Measurements from ENCODE around the gene BABAM2.

DNA sequence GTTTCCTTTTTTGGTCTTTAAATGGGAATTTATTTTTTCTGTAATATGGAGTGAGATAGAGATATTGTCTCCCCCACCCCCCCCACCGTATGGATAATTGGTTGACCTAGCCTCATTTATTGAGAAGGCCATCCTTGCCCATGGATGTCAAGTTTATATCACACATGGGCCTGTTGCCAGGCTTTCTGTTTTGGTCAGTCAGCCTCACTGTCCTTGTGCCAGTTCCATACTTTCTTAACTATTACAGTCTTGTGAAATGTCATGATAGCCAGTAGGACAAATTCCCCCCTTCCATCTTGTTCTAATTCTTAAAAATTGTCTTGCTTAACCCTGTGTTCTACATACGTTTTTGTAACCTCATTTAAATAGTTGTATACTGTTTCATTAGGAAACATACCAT is 12.5 kb downstream of the BABAM2 start:
- TF ChIP-seq CTCF (IDR thresholded peaks at IDR 0.05; ENCODE audit: insufficient read depth, low read length, poor library complexity, severe bottlenecking) (no peak), EZH2phosphoT487 (conservative IDR thresholded peaks at IDR 0.05; ENCODE audit: low read length) (no peak)

Measured in SU-DHL-6 (cell line).